Upper lobe of left lung (tissue), 6 donors: Measurements from ENCODE around the gene DAZAP1. TPM values are rescaled to one million over a fixed set of nuclear protein-coding genes. Genes with fewer than 3 reads are reported as not detected.

Experiments used
- ATAC-seq, 2 donors: fragments of 200-7000 bp; cut with Tn5 transposase; one replicate each; pipeline ENCODE4 v1.9.1; 2022; ENCODE audit warnings: mild to moderate bottlenecking in 2 of 2, moderate library complexity in 2 of 2; ENCODE audit not compliant: low FRiP score in 2 of 2
- DNase-seq, 2 donors: peaks; one replicate each; pipeline ENCODE4 v3.0.0-alpha.2; 2019 to 2020
- H3K27ac ChIP-seq, 4 donors: fragments of 200-600 bp; sonication (generic); one replicate each; pipeline ENCODE4 v1.5.1; 2016 to 2019
- H3K27me3 ChIP-seq, 4 donors: fragments of 200-600 bp; sonication (generic); one replicate each; pipeline ENCODE4 v1.5.1; 2017 to 2019
- H3K36me3 ChIP-seq, 4 donors: fragments of 200-600 bp; sonication (generic); one replicate each; pipeline ENCODE4 v1.5.1; 2016 to 2019
- H3K4me1 ChIP-seq, 4 donors: fragments of 200-600 bp; sonication (generic); one replicate each; pipeline ENCODE4 v1.5.1; 2018 to 2019
- H3K4me3 ChIP-seq, 4 donors: fragments of 200-600 bp; sonication (generic); one replicate each; pipeline ENCODE4 v1.5.1; 2017 to 2019; ENCODE audit warnings: mild to moderate bottlenecking in 2 of 4, moderate library complexity in 1 of 4
- H3K9me3 ChIP-seq, 4 donors: fragments of 200-600 bp; sonication (generic); one replicate each; pipeline ENCODE4 v1.5.1; 2018 to 2019
- CTCF ChIP-seq, 6 experiments: fragments of 450-650 bp in 4 of 6; fragments of 200-600 bp in 2 of 6; sonication (generic) in 2 of 6; IDR thresholded peaks; one replicate each; pipeline ENCODE4 v1.5.1; 2016 to 2019; ENCODE audit warnings: antibody characterized with exemption in 6 of 6
- EP300 ChIP-seq, 4 donors: sonication (generic); formaldehyde crosslinking; IDR thresholded peaks; one replicate each; pipeline ENCODE4 v1.5.1; 2017; ENCODE audit warnings: antibody characterized with exemption in 4 of 4, control low read depth in 2 of 4
- POLR2A ChIP-seq, 4 donors: fragments of 450-650 bp; IDR thresholded peaks; one replicate each; pipeline ENCODE4 v1.5.1; 2016 to 2017; ENCODE audit warnings: antibody characterized with exemption in 4 of 4, mild to moderate bottlenecking in 2 of 4
- POLR2AphosphoS5 ChIP-seq, 2 donors: sonication (generic); formaldehyde crosslinking; IDR thresholded peaks; one replicate each; pipeline ENCODE4 v1.5.1; 2017; ENCODE audit warnings: antibody characterized with exemption in 2 of 2
- WGBS, 2 donors: methylation state at CpG; one replicate each; pipeline ENCODE4 v1.1.5; 2017 to 2018; 5-methylcytosine and 5-hydroxymethylcytosine counted together
- total RNA-seq, 6 donors: library from RNA; depleted of rRNA in 4 of 6; stranded (reverse); fragments of >200 nt in 4 of 6; gene quantifications; one replicate each; pipeline versions ENCODE4 v1.1.0 to v1.2.1, GENCODE V29; 2016 to 2021
- donor health status: DM: no; HTN: no; CAD: no; lungs with moderate emphysema.
- donor health status: DM: no; HTN: yes; CAD: no; lungs with severe emphysema.

The DAZAP1 gene
- total RNA-seq, 6 donors from 2014 or later: 38.9 to 107 (median 78.7) TPM

DNA sequence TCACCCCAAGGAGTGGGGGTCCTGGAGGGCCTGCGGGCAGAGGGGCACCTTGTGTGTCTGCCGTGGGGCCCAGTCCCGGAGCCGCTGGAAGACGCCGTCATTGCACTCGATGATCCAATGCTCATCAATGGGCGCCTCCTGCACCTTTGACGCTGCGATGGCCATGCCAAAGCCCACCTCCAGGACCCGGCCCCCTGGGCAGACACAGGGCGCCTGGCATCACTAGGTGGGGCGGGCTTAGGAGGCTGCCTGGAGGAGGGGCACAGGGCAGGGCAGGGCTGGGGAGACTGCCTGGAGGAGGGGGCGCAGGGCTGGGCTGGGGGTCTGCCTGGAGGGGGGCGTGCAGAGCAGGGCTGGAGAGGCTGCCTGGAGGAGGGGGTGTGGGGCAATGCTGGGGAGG, 7.6 kb upstream of the DAZAP1 start:
- 98% methylated on average over 12 of the region's 15 CpGs; no CpG with 5 or more reads in 1 of the 2 donors for WGBS, 2 donors
- no peak for TF ChIP-seq EP300 (IDR thresholded peaks at IDR 0.05)
- no peak for TF ChIP-seq POLR2AphosphoS5 (IDR thresholded peaks at IDR 0.05)
- TF ChIP-seq POLR2A (IDR thresholded peaks at IDR 0.05): no peak
- TF ChIP-seq CTCF (IDR thresholded peaks at IDR 0.05): no peak
- Histone ChIP-seq H3K4me1 (peaks cover 15 to 43% (median 26%) of the 10 kb centered on the region in 4 donors), H3K27me3 (peaks cover 0 to 16% (median 6%) of the 10 kb centered on the region in 4 donors), H3K4me3 (no peak overlapping the region), H3K27ac (no peak overlapping the region), H3K9me3 (no peaks in the 10 kb centered on the region), H3K36me3 (peaks cover 0 to 7% (median 3%) of the 10 kb centered on the region in 4 donors)
- DNase-seq (peak in 1 of 2 donors; percentile 71), ATAC-seq (no peak)

DNA sequence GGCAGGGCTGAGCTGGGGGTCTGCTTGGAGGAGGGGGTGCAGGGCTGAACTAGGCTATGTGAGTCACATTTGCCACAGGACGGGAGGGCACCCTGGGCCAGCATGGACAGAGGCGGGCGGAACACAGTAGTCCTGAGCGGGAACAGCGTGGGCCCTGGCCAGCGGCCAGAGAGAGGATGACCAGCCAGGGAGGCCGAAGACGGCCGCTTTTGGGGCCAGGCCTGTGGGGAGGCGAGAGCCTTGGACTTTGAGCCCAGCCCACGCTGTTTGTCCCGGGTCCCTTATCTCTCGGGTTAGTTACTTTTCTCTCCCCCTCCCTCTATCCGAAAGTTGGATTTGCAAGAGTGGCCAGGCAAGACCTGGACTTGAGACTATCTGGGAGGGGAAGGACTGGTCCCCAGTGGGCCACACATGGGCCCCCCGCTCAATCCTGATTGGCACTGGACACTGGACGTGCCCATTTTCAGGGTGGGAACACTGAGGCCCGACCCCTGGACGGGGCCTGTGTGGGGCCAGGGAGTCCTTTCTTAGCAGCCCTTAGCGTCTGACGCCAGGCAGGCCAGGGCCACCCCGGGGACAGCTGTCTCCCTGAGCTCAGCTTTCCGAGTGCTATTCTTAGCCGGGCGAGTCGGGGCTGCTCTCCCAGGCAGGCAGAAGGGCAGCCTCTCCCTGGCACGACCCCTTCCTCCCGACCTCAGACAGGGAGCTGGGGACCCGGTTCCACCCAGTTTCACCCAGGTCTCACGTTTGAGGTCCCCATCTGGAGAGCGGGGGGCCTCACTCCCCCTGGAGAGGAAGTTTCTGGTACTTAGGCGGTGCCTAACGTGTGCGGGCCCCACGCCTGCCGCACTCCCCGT, 6.9 kb upstream of the DAZAP1 start:
- Histone ChIP-seq H3K9me3 (no peaks in the 10 kb centered on the region), H3K27ac (peak overlapping the region in 1 of 4 donors; percentile 43), H3K27me3 (peaks cover 0 to 16% (median 6%) of the 10 kb centered on the region in 4 donors), H3K4me3 (peak overlapping the region; percentile 54 to 66 (median 61)), H3K36me3 (peaks cover 0 to under 1% (median 0%) of the 10 kb centered on the region in 4 donors), H3K4me1 (peaks cover 15 to 43% (median 26%) of the 10 kb centered on the region in 4 donors)
- DNase-seq (peak in 1 of 2 donors; percentile 84), ATAC-seq (peak; percentile 5 to 40)
- 51 to 67% methylated on average over 15 to 28 of the region's 36 CpGs for WGBS, 2 donors
- TF ChIP-seq POLR2A (IDR thresholded peaks at IDR 0.05): no peak

DNA sequence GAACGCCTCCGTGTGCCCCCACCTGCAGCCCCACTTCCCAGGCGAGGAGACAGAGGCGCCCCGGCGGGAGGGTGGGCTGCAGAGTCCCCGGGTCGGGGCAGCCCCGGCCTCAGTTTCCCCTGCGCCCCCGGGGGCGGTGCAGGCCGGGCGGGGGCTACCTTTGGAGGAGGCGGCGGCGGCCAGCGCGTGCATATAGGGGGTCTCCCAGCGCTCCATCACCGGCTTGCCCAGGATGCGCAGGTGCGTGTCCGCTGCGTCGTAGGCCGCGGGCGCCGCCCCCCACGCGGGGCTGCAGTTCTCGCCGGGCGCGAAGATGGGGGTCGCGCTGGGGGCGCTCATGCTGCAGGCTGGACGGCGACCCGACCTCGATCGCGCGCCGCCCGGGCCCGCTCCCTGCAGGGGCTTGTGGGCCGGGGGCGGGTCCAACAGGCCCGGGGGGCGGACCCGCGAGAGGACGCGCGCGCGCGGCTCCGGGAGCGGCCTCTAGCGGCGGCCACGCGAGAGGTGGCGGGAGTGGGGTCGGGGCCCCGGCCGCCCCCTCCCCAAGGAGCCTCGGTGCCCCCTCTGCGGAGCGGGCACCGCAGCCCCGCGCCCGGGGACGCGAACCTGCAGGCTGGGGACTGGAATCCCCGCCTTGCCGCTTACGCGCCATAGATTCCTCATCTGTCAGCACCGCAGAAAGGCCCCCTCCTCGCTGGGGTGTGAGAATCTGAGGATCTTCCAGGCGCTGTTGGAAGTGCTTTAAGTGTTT, 6.1 kb upstream of the DAZAP1 start, which contains the start of gene GAMT:
TSS of gene GAMT (minus strand) at position 405 of the 751 bp plus-strand sequence. CDS start at position 339, 66 bp downstream.
- Histone ChIP-seq H3K27ac (peak within 1 kb of the TSS in 2 of 4 donors; percentile 9 to 43), H3K36me3 (no peaks in the 10 kb centered on the region), H3K27me3 (peaks cover 0 to 16% (median 6%) of the 10 kb centered on the region in 4 donors), H3K9me3 (no peaks in the 10 kb centered on the region), H3K4me3 (peak within 1 kb of the TSS; percentile 54 to 66 (median 61)), H3K4me1 (peaks cover 17 to 41% (median 26%) of the 10 kb centered on the region in 4 donors)
- DNase-seq (peak in 1 of 2 donors; percentile 92), ATAC-seq (peak in 1 of 2 donors; percentile 84)
- TF ChIP-seq POLR2AphosphoS5 (IDR thresholded peaks at IDR 0.05) (no peak), CTCF (IDR thresholded peaks at IDR 0.05) (peak; percentile 43 to 60 (median 45)), EP300 (IDR thresholded peaks at IDR 0.05) (no peak), POLR2A (IDR thresholded peaks at IDR 0.05) (peak in 1 of 4 donors; percentile 28)
- 0 to 2% methylated on average over 8 to 16 of the region's 87 CpGs for WGBS, 2 donors

DNA sequence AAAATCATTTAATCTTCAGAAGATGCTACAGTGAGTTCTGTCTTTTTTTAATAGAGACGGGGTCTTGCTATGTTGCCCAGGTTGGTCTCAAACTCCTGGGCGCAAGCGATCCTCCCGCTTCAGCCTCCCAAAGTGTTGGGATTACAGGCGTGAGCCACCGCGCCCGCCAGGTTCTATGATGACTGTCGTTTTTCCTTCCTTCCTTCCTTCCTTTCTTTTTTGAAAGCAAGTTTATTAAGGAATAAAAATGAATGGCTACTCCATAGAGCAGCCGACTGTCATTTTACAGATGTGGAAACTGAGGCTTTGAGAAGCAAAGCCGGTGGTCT, 5.5 kb upstream of the DAZAP1 start:
- Histone ChIP-seq H3K9me3 (no peaks in the 10 kb centered on the region), H3K27ac (no peak overlapping the region), H3K27me3 (peaks cover 0 to 16% (median 6%) of the 10 kb centered on the region in 4 donors), H3K4me1 (peaks cover 22 to 42% (median 26%) of the 10 kb centered on the region in 4 donors), H3K36me3 (no peaks in the 10 kb centered on the region), H3K4me3 (peak overlapping the region in 3 of 4 donors; percentile 54 to 66 (median 59))
- WGBS, 2 donors: 44 to 53% methylated on average over 11 of the region's 11 CpGs
- TF ChIP-seq POLR2A (IDR thresholded peaks at IDR 0.05) (no peak), EP300 (IDR thresholded peaks at IDR 0.05) (no peak), CTCF (IDR thresholded peaks at IDR 0.05) (no peak), POLR2AphosphoS5 (IDR thresholded peaks at IDR 0.05) (no peak)
- DNase-seq (no peak), ATAC-seq (no peak)
